Epithelial cell of esophagus (primary cell): ENCODE measurements around the gene MAP3K2.

Experiments
- DNase-seq: peaks from one replicate; pipeline ENCODE4 v3.0.0; 2010; ENCODE audit warnings: low read depth
- H3K4me3 ChIP-seq: 2 replicates; pipeline ENCODE4 v1.5.1; 2011; ENCODE audit warnings: mild to moderate bottlenecking, low read length, control low read depth
- TF ChIP-seq, protein P1 (sequence below): IDR thresholded peaks from 2 replicates; pipeline ENCODE4 v1.5.1; 2011; ENCODE audit warnings: low read depth, mild to moderate bottlenecking, low read length, control low read depth, inconsistent platforms; ENCODE audit not compliant: insufficient read depth; ENCODE audit errors: missing control alignments

Gene MAP3K2

DNA sequence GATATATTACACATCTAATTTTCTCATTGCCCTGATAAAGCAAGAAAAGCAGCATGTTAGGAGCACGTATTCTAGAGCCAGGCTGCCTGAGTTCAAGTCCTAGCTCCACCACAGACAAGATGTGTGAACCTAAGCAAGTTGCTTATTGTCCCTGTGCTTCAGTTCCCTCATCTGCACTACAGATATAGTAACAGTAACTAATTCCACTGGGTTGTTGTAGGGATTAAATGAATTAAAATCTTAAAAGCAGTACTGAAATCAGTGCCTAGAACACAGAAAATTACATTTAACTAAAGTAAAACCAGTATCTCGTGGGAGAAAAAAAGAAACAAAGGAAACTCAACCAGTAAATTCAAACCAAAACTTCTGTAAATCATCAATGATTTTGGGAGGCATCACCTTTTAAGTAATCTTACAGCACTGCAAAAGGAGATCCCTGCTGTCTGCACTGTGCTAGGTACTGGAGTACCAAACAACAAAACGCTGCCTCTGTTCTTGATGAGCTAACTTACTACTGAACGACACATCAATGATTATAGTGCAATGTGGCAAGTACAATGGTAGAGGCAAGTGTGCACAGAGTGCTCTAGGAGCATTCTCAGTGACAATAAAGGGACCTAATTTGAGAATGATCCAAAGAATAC is 7.9 kb downstream of the MAP3K2 start:
- TF ChIP-seq, protein P1, sequence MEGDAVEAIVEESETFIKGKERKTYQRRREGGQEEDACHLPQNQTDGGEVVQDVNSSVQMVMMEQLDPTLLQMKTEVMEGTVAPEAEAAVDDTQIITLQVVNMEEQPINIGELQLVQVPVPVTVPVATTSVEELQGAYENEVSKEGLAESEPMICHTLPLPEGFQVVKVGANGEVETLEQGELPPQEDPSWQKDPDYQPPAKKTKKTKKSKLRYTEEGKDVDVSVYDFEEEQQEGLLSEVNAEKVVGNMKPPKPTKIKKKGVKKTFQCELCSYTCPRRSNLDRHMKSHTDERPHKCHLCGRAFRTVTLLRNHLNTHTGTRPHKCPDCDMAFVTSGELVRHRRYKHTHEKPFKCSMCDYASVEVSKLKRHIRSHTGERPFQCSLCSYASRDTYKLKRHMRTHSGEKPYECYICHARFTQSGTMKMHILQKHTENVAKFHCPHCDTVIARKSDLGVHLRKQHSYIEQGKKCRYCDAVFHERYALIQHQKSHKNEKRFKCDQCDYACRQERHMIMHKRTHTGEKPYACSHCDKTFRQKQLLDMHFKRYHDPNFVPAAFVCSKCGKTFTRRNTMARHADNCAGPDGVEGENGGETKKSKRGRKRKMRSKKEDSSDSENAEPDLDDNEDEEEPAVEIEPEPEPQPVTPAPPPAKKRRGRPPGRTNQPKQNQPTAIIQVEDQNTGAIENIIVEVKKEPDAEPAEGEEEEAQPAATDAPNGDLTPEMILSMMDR: no peak
- no peak overlapping the region for H3K4me3 ChIP-seq
- no peak for DNase-seq

DNA sequence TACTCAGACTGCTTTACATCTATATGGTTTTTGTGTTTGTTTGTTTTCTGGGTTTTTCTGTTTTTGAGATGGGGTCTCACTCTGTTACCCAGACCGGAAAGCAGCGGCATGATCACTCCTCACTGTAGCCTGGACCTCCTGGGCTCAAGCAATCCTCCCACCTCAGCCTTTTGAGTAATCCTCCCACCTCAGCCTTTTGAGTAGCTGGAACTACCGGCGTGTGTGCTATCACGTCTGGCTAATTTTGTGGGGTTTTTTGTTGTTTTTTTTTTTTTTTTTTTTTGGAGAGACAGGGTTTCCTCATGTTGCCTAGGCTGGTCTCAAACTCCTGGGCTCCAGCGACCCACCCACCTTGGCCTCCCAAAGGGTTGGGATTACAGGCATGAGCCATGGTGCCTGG is 9.1 kb downstream of the MAP3K2 start:
- TF ChIP-seq, protein P1: no peak
- H3K4me3 ChIP-seq: no peak overlapping the region
- no peak for DNase-seq

DNA sequence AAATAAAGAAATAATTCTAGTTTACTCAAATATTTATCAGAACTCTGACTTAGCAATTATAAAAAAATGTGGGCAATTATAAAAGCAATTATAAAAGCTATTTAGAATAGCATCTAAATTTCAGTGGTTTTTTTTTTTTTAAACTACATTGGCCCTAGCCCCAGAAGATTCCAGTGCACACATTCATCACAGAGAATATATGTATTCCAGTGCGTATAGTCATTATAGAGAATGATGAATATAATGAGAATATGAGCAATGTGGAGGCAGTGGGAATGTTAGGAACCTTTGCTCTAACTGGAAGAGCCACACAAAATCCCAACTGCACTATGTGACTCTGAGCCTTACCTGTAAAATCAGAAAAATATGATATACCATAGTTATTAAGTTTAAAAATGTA is 10.5 kb downstream of the MAP3K2 start:
- TF ChIP-seq, protein P1: no peak
- no peak for DNase-seq
- no peak overlapping the region for H3K4me3 ChIP-seq

DNA sequence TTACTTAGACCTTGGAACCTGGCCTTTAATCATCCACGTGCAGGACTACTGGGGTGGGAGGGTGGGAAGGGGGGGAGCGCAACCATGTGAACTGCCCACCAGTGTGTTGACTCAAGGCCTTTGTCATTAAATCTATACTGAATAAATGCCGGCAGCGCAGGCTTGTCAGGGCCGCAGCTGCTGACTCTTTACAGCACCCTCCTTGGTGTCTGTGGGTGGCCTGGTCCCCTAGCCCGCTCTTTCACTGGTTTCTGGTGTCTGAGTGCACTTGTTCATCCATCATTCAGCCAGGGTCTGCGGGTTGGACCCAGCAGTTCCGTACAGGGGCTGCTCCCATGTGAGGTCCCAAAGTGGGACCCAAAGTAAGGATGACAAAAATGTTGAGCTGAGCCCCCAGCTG is 11.5 kb downstream of the MAP3K2 start:
- no peak for DNase-seq
- TF ChIP-seq, protein P1: no peak
- H3K4me3 ChIP-seq: no peak overlapping the region

DNA sequence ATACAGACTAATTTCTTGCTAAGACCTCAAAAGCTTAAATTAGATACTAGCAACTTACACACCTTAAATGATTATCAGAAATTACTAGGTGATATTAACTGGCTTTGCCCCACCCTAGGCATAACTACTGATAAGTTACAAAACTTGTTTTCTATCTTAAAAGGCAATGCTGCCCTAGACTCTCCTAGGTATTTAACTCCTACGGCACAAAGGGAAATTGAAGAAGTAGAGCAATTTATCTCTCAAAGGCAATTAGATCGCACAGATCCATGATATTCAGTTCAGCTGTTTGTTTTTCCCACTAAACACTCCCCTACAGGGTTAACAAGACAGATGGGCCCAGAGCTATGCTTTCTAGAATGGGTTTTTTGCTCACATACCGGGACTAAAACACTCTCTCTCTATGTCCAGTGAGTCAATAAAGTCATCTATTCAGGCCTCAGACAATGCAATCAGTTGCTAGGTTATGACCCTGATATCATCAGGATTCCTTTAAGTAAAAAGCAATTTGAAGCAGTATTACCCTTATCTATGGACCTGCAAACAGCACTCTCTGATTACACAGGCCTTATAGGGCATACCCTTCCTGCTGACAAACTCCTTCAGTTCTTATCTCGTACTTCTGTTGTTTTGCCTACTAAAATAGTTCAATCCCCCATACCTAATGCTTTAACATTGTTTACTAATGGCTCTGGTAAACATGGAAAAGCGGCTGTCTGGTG is 14.3 kb downstream of the MAP3K2 start:
- no peak overlapping the region for H3K4me3 ChIP-seq
- DNase-seq: no peak
- TF ChIP-seq, protein P1: no peak

DNA sequence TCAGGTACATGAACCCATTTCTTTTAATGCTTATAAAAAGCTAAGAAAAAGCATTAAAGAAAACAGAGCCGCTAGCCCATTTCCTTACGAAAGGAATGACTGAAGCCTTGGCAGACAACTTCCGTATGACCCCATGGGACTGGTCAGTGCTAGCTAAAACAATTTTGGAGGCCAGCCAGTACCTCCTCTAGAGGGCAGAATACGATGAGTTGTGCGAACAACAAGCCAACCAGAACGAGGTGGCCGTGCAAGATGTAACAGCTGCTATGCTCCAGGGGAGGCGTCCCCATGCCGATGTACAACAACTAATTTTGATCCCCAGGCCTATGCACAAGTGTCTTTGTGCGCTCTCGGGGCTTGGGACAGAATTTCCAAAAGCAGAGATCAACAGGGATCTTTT is 16.7 kb downstream of the MAP3K2 start:
- TF ChIP-seq, protein P1: no peak
- no peak overlapping the region for H3K4me3 ChIP-seq
- no peak for DNase-seq

DNA sequence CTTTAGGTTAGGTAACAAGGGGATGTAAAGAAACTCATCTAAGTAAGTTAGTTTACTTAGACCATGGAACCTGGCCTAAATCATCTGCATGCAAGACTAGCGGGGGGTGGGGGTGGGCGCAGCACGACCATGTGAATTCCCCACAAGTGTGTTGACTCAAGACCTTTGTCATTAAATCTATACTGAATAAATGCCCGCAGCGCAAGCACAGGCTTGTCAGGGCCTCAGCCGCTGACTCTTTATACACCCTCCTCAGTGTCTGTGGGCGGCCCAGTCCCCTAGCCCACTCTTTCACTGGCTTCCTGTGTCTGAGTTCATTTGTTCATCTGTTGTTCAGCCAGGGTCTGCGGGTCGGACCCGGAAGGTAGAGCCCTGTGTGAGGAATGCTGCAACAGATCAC is 17.8 kb downstream of the MAP3K2 start:
- TF ChIP-seq, protein P1: no peak
- no peak for DNase-seq
- no peak overlapping the region for H3K4me3 ChIP-seq
